Measurements from ENCODE around the gene MYO18B.

MYO18B gene

GRCh38 chr22:25953919-25954318, 211.9 kb downstream of the MYO18B start:
- peaks cover 3% of the 10 kb centered on the region for H3K4me1 ChIP-seq (ENCODE audit: control insufficient read depth, insufficient read depth, low read length)
- no peak overlapping the region for H3K4me3 ChIP-seq (ENCODE audit: low read depth, low read length)
- no peaks in the 10 kb centered on the region for H3K27me3 ChIP-seq (ENCODE audit: control insufficient read depth, insufficient read depth, low read length)
- no peak overlapping the region for H3K9ac ChIP-seq (ENCODE audit: low read depth, low read length)
- no peaks in the 10 kb centered on the region for H3K9me3 ChIP-seq (ENCODE audit: control insufficient read depth, insufficient read depth, low read length)
- no peaks in the 10 kb centered on the region for H3K36me3 ChIP-seq (ENCODE audit: control insufficient read depth, insufficient read depth, low read length)

GRCh38 chr22:25955323-25955722, 213.3 kb downstream of the MYO18B start:
- H3K4me1 ChIP-seq (ENCODE audit: control insufficient read depth, insufficient read depth, low read length) = no peaks in the 10 kb centered on the region
- H3K9ac ChIP-seq (ENCODE audit: low read depth, low read length) = no peak overlapping the region
- H3K9me3 ChIP-seq (ENCODE audit: control insufficient read depth, insufficient read depth, low read length) = no peaks in the 10 kb centered on the region
- no peak overlapping the region for H3K4me3 ChIP-seq (ENCODE audit: low read depth, low read length)
- no peaks in the 10 kb centered on the region for H3K36me3 ChIP-seq (ENCODE audit: control insufficient read depth, insufficient read depth, low read length)
- no peaks in the 10 kb centered on the region for H3K27me3 ChIP-seq (ENCODE audit: control insufficient read depth, insufficient read depth, low read length)

GRCh38 chr22:25956801-25957200, 214.8 kb downstream of the MYO18B start:
- H3K9ac ChIP-seq (ENCODE audit: low read depth, low read length) = no peak overlapping the region
- H3K36me3 ChIP-seq (ENCODE audit: control insufficient read depth, insufficient read depth, low read length) = no peaks in the 10 kb centered on the region
- no peaks in the 10 kb centered on the region for H3K9me3 ChIP-seq (ENCODE audit: control insufficient read depth, insufficient read depth, low read length)
- no peaks in the 10 kb centered on the region for H3K27me3 ChIP-seq (ENCODE audit: control insufficient read depth, insufficient read depth, low read length)
- H3K4me1 ChIP-seq (ENCODE audit: control insufficient read depth, insufficient read depth, low read length) = no peaks in the 10 kb centered on the region
- no peak overlapping the region for H3K4me3 ChIP-seq (ENCODE audit: low read depth, low read length)

- H3K9ac ChIP-seq (ENCODE audit: low read depth, low read length) = no peak overlapping the region
- no peaks in the 10 kb centered on the region for H3K27me3 ChIP-seq (ENCODE audit: control insufficient read depth, insufficient read depth, low read length)
- no peaks in the 10 kb centered on the region for H3K36me3 ChIP-seq (ENCODE audit: control insufficient read depth, insufficient read depth, low read length)
- no peaks in the 10 kb centered on the region for H3K9me3 ChIP-seq (ENCODE audit: control insufficient read depth, insufficient read depth, low read length)
- no peak overlapping the region for H3K4me3 ChIP-seq (ENCODE audit: low read depth, low read length)
- H3K4me1 ChIP-seq (ENCODE audit: control insufficient read depth, insufficient read depth, low read length) = no peaks in the 10 kb centered on the region
Measured at GRCh38 chr22:25959818-25960774, 218.1 kb downstream of the MYO18B start.

GRCh38 chr22:25961699-25962098, 219.7 kb downstream of the MYO18B start:
- Histone ChIP-seq H3K4me3 (ENCODE audit: low read depth, low read length) (no peak overlapping the region), H3K36me3 (ENCODE audit: control insufficient read depth, insufficient read depth, low read length) (no peaks in the 10 kb centered on the region), H3K4me1 (ENCODE audit: control insufficient read depth, insufficient read depth, low read length) (no peaks in the 10 kb centered on the region), H3K9me3 (ENCODE audit: control insufficient read depth, insufficient read depth, low read length) (no peaks in the 10 kb centered on the region), H3K27me3 (ENCODE audit: control insufficient read depth, insufficient read depth, low read length) (no peaks in the 10 kb centered on the region), H3K9ac (ENCODE audit: low read depth, low read length) (no peak overlapping the region)

GRCh38 chr22:25962711-25963110, 220.7 kb downstream of the MYO18B start:
- H3K9ac ChIP-seq (ENCODE audit: low read depth, low read length) = no peak overlapping the region
- H3K4me1 ChIP-seq (ENCODE audit: control insufficient read depth, insufficient read depth, low read length) = no peaks in the 10 kb centered on the region
- H3K27me3 ChIP-seq (ENCODE audit: control insufficient read depth, insufficient read depth, low read length) = no peaks in the 10 kb centered on the region
- no peaks in the 10 kb centered on the region for H3K36me3 ChIP-seq (ENCODE audit: control insufficient read depth, insufficient read depth, low read length)
- H3K9me3 ChIP-seq (ENCODE audit: control insufficient read depth, insufficient read depth, low read length) = no peaks in the 10 kb centered on the region
- H3K4me3 ChIP-seq (ENCODE audit: low read depth, low read length) = no peak overlapping the region

GRCh38 chr22:25964961-25965730, 223.2 kb downstream of the MYO18B start:
- H3K4me3 ChIP-seq (ENCODE audit: low read depth, low read length) = no peak overlapping the region
- H3K4me1 ChIP-seq (ENCODE audit: control insufficient read depth, insufficient read depth, low read length) = peaks cover 2% of the 10 kb centered on the region
- no peak overlapping the region for H3K9ac ChIP-seq (ENCODE audit: low read depth, low read length)
- no peaks in the 10 kb centered on the region for H3K9me3 ChIP-seq (ENCODE audit: control insufficient read depth, insufficient read depth, low read length)
- H3K27me3 ChIP-seq (ENCODE audit: control insufficient read depth, insufficient read depth, low read length) = no peaks in the 10 kb centered on the region
- H3K36me3 ChIP-seq (ENCODE audit: control insufficient read depth, insufficient read depth, low read length) = no peaks in the 10 kb centered on the region

GRCh38 chr22:25966448-25966913, 224.5 kb downstream of the MYO18B start:
- Histone ChIP-seq H3K4me1 (ENCODE audit: control insufficient read depth, insufficient read depth, low read length) (peaks cover 9% of the 10 kb centered on the region), H3K9ac (ENCODE audit: low read depth, low read length) (no peak overlapping the region), H3K4me3 (ENCODE audit: low read depth, low read length) (no peak overlapping the region)

GRCh38 chr22:25969286-25969685, 227.3 kb downstream of the MYO18B start:
- H3K4me1 ChIP-seq (ENCODE audit: control insufficient read depth, insufficient read depth, low read length) = peaks cover 16% of the 10 kb centered on the region
- no peak overlapping the region for H3K9ac ChIP-seq (ENCODE audit: low read depth, low read length)

More at GRCh38 chr22:25966448-25966913, 224.5 kb downstream of the MYO18B start:
- no peaks in the 10 kb centered on the region for H3K27me3 ChIP-seq (ENCODE audit: control insufficient read depth, insufficient read depth, low read length)
- no peaks in the 10 kb centered on the region for H3K9me3 ChIP-seq (ENCODE audit: control insufficient read depth, insufficient read depth, low read length)
- H3K36me3 ChIP-seq (ENCODE audit: control insufficient read depth, insufficient read depth, low read length) = no peaks in the 10 kb centered on the region

GRCh38 chr22:25969901-25970300, 227.9 kb downstream of the MYO18B start:
- H3K4me1 ChIP-seq (ENCODE audit: control insufficient read depth, insufficient read depth, low read length) = peaks cover 16% of the 10 kb centered on the region
- H3K27me3 ChIP-seq (ENCODE audit: control insufficient read depth, insufficient read depth, low read length) = no peaks in the 10 kb centered on the region
- no peak overlapping the region for H3K4me3 ChIP-seq (ENCODE audit: low read depth, low read length)
- H3K9ac ChIP-seq (ENCODE audit: low read depth, low read length) = no peak overlapping the region
- H3K36me3 ChIP-seq (ENCODE audit: control insufficient read depth, insufficient read depth, low read length) = no peaks in the 10 kb centered on the region
- no peaks in the 10 kb centered on the region for H3K9me3 ChIP-seq (ENCODE audit: control insufficient read depth, insufficient read depth, low read length)

More at GRCh38 chr22:25969286-25969685, 227.3 kb downstream of the MYO18B start:
- Histone ChIP-seq H3K9me3 (ENCODE audit: control insufficient read depth, insufficient read depth, low read length) (no peaks in the 10 kb centered on the region), H3K36me3 (ENCODE audit: control insufficient read depth, insufficient read depth, low read length) (no peaks in the 10 kb centered on the region), H3K4me3 (ENCODE audit: low read depth, low read length) (no peak overlapping the region), H3K27me3 (ENCODE audit: control insufficient read depth, insufficient read depth, low read length) (no peaks in the 10 kb centered on the region)

- H3K36me3 ChIP-seq (ENCODE audit: control insufficient read depth, insufficient read depth, low read length) = no peaks in the 10 kb centered on the region
- H3K4me1 ChIP-seq (ENCODE audit: control insufficient read depth, insufficient read depth, low read length) = peaks cover 16% of the 10 kb centered on the region
- H3K9me3 ChIP-seq (ENCODE audit: control insufficient read depth, insufficient read depth, low read length) = no peaks in the 10 kb centered on the region
- no peak overlapping the region for H3K9ac ChIP-seq (ENCODE audit: low read depth, low read length)
- no peaks in the 10 kb centered on the region for H3K27me3 ChIP-seq (ENCODE audit: control insufficient read depth, insufficient read depth, low read length)
- no peak overlapping the region for H3K4me3 ChIP-seq (ENCODE audit: low read depth, low read length)
Measured at GRCh38 chr22:25970374-25970911, 228.5 kb downstream of the MYO18B start.

Data from iPS-15b (cell line).